Spleen (tissue), 7 donors: ENCODE measurements around the gene CLDN2.

Experiments used
- POLR2A ChIP-seq, 3 donors: fragments of 450-650 bp; IDR thresholded peaks; one replicate each; pipeline ENCODE4 v1.5.1; 2017; ENCODE audit warnings: antibody characterized with exemption in 3 of 3, mild to moderate bottlenecking in 1 of 3
- TF ChIP-seq, protein P1 (sequence below), 11 experiments: fragments of 200-600 bp in 7 of 11; fragments of 450-650 bp in 4 of 11; sonication (generic) in 4 of 11; IDR thresholded peaks in 8 of 11; conservative IDR thresholded peaks in 3 of 11; 1 replicate in 7 of 11; 2 replicates in 4 of 11; pipeline versions ENCODE4 v1.4.0 to v1.8.0; 2016 to 2021; ENCODE audit warnings: antibody characterized with exemption in 11 of 11, inconsistent platforms in 4 of 11, mild to moderate bottlenecking in 1 of 11
- donor health status: DM: no; HTN: no; CAD: no; lungs with moderate emphysema.
- donor health status: DM: no; HTN: no; CAD: no.
- donor health status: DM: no; HTN: no; CAD: no.

DNA sequence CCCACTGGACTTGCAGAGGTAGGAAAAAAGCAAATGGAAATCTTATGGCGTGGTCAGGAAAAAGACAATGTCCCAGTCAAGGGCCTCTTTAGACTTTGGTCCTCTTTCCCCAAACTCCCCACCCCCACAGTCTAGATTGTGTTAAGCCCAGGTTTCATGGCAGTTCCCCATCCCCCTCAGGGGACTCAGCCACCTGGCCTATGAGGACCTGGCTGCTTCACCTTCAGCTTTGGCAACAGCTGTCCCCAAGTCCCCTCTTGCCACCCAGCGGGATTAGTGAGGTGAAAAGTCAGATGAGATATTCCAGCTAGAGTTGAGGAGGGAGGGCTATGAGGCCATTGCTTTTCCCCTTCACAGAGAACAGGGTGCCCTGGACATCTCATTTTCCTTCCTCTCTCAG lies 17.5 kb upstream of the CLDN2 start:
- TF ChIP-seq, protein P1, sequence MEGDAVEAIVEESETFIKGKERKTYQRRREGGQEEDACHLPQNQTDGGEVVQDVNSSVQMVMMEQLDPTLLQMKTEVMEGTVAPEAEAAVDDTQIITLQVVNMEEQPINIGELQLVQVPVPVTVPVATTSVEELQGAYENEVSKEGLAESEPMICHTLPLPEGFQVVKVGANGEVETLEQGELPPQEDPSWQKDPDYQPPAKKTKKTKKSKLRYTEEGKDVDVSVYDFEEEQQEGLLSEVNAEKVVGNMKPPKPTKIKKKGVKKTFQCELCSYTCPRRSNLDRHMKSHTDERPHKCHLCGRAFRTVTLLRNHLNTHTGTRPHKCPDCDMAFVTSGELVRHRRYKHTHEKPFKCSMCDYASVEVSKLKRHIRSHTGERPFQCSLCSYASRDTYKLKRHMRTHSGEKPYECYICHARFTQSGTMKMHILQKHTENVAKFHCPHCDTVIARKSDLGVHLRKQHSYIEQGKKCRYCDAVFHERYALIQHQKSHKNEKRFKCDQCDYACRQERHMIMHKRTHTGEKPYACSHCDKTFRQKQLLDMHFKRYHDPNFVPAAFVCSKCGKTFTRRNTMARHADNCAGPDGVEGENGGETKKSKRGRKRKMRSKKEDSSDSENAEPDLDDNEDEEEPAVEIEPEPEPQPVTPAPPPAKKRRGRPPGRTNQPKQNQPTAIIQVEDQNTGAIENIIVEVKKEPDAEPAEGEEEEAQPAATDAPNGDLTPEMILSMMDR (IDR thresholded peaks at IDR 0.05 in 8 of 11, conservative IDR thresholded peaks at IDR 0.05 in 3 of 11) = no peak
- TF ChIP-seq POLR2A (IDR thresholded peaks at IDR 0.05) = no peak
